NT2/D1 (cell line): Measurements from ENCODE around the gene ADTRP.

Experiments used
- SUZ12 ChIP-seq: IDR thresholded peaks from 2 replicates; pipeline ENCODE4 v1.6.1; 2011; ENCODE audit not compliant: insufficient read length, insufficient read depth; ENCODE audit errors: extremely low read depth
- ZNF274 ChIP-seq: IDR thresholded peaks from 2 replicates; pipeline ENCODE4 v1.6.1; 2011; ENCODE audit warnings: mild to moderate bottlenecking, low read depth, low read length

DNA sequence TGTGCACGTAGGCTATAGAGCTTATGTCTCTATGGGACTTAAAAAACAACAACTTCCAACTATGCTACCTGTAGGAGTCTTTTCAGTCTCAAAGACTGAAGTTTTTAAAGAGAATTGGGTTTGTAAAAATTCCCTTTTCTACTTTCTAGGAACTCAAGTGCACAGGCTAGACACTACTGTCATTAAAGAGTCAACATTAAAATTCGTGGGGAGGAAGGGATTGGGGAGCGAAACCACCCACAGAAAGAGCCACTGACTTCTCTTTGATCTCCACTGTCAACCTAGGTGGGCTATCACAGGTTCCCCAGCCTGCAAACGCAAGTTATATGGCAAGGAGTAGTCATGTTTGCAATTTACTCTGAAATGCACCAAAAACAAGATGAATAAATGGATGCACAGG lies 37.7 kb downstream of the ADTRP start:
- TF ChIP-seq ZNF274: no peak
- TF ChIP-seq SUZ12: no peak
